ENCODE measurements around the gene TNIP2.

Gene TNIP2

DNA sequence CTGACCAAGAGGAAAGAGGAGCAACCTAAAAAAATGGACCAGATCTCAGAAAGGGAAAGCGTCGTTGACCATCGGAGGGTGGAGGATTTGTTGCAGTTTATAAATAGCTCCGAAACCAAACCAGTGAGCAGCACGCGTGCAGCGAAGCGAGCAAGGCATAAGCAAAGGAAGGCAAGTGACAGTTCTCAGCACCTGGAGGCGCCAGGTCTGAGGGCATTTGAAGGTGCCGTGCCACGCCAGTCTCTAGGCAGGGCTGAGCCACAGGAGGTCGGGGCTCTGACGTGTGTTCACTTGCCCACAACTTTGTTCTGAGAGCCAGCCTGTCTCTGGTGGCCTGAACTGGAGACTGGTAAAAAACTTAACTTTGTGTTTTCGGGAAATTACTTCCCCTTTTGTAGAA lies 59.7 kb downstream of the TNIP2 start:
- DNase-seq (ENCODE audit: low read depth, low spot score) = no peak
- H3K4me3 ChIP-seq (ENCODE audit: low read length) = no peak overlapping the region
- H3K36me3 ChIP-seq (ENCODE audit: control insufficient read depth, insufficient read depth, low read length) = peaks cover 29% of the 10 kb centered on the region
- H3K27ac ChIP-seq (ENCODE audit: low read length) = no peak overlapping the region
- H3K9me3 ChIP-seq (ENCODE audit: control insufficient read depth, insufficient read depth, low read length) = no peaks in the 10 kb centered on the region
- WGBS (ENCODE audit: insufficient coverage, insufficient read length) = no CpG with 5 or more reads among the region's 14 CpGs
- H3K27me3 ChIP-seq (ENCODE audit: control insufficient read depth, insufficient read depth, low read length) = no peaks in the 10 kb centered on the region
- H3K4me1 ChIP-seq (ENCODE audit: control insufficient read depth, insufficient read depth, low read length) = no peaks in the 10 kb centered on the region

DNA sequence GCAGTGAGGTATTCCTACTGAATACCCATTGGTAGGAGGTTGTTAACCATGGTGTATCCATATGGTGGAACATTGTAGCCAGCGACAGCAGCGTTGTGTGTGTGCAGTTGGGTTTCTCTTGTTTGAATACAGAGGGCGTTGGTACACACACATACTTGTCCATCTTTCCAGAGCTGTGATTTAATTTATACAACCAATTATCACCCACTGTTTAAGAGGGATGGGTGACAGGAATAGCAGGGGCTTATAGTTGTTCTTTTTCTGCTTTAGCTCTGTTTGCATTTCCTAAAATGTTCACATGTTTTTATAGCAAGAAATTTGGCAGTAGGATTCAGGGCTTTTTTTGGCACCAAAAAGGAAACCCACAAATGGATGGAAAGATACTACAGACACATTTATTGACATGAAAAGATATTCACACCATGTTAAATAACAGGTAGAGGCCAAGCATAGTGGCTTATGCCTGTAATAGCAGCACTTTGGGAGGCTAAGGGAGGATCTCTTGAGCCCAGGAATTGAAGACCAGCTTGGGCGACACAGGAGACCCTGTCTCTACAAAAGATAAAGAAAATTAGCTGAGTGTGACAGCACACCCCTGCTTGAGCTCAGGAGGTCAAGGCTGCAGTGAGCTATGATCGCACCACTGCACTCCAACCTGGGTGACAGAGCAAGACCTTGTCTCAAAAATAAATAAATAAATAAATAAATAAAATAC lies 60.6 kb downstream of the TNIP2 start:
- H3K27me3 ChIP-seq (ENCODE audit: control insufficient read depth, insufficient read depth, low read length) = no peaks in the 10 kb centered on the region
- peaks cover 32% of the 10 kb centered on the region for H3K36me3 ChIP-seq (ENCODE audit: control insufficient read depth, insufficient read depth, low read length)
- DNase-seq (ENCODE audit: low read depth, low spot score) = no peak
- H3K27ac ChIP-seq (ENCODE audit: low read length) = no peak overlapping the region
- no peak overlapping the region for H3K4me3 ChIP-seq (ENCODE audit: low read length)
- no peaks in the 10 kb centered on the region for H3K9me3 ChIP-seq (ENCODE audit: control insufficient read depth, insufficient read depth, low read length)
- WGBS (ENCODE audit: insufficient coverage, insufficient read length) = no CpG with 5 or more reads among the region's 5 CpGs
- H3K4me1 ChIP-seq (ENCODE audit: control insufficient read depth, insufficient read depth, low read length) = no peaks in the 10 kb centered on the region

GRCh38 chr4:2694691-2695090 lies 61.4 kb downstream of the TNIP2 start:
- no peak overlapping the region for H3K4me3 ChIP-seq (ENCODE audit: low read length)
- no peaks in the 10 kb centered on the region; the same call in 1 of the 2 replicates for H3K4me1 ChIP-seq (ENCODE audit: control insufficient read depth, insufficient read depth, low read length)
- peaks cover 27% of the 10 kb centered on the region for H3K36me3 ChIP-seq (ENCODE audit: control insufficient read depth, insufficient read depth, low read length)
- no peak for DNase-seq (ENCODE audit: low read depth, low spot score)
- WGBS (ENCODE audit: insufficient coverage, insufficient read length) = no CpG with 5 or more reads among the region's 16 CpGs
- no peaks in the 10 kb centered on the region for H3K27me3 ChIP-seq (ENCODE audit: control insufficient read depth, insufficient read depth, low read length)
- H3K27ac ChIP-seq (ENCODE audit: low read length) = no peak overlapping the region
- H3K9me3 ChIP-seq (ENCODE audit: control insufficient read depth, insufficient read depth, low read length) = no peaks in the 10 kb centered on the region

DNA sequence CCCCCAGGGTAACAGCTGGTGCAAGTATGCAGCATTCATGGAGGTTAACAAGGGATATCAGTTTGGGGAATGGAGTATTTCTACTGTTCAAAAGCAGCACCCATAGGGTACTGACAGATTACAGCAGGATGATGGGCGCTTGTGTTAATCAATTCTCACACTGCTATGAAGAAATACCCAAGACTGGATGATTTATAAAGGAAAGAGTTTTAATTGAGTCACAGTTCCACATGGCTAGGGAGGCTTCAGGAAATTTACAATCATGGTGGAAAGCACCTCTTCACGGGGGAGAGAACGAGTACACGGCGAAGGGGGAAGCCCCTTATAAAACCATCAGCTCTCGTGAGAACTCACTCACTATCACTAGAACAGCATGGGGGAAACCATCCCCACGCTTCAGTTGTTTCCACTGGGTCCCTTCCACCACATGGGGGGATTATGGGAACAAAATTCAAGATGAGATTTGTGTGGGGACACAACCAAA lies 64.1 kb downstream of the TNIP2 start:
- Histone ChIP-seq H3K4me1 (ENCODE audit: control insufficient read depth, insufficient read depth, low read length) (no peaks in the 10 kb centered on the region; the same call in 1 of the 2 replicates), H3K9me3 (ENCODE audit: control insufficient read depth, insufficient read depth, low read length) (no peaks in the 10 kb centered on the region), H3K4me3 (ENCODE audit: low read length) (no peak overlapping the region), H3K27ac (ENCODE audit: low read length) (no peak overlapping the region), H3K36me3 (ENCODE audit: control insufficient read depth, insufficient read depth, low read length) (peaks cover 27% of the 10 kb centered on the region), H3K27me3 (ENCODE audit: control insufficient read depth, insufficient read depth, low read length) (no peaks in the 10 kb centered on the region)
- no peak for DNase-seq (ENCODE audit: low read depth, low spot score)
- no CpG with 5 or more reads among the region's 7 CpGs for WGBS (ENCODE audit: insufficient coverage, insufficient read length)

All from iPS DF 6.9 (cell line).